ENCODE results near the gene IGSF3. TPM values are rescaled to one million over a fixed set of nuclear protein-coding genes. Genes with fewer than 3 reads are reported as not detected.
A peak's percentile ranks its signal among the peaks of the same experiment; 100 is the strongest.

IGSF3 gene
- polyA plus RNA-seq (2013, experiment 1 of 2) = 11.7 TPM
- polyA plus RNA-seq (2013, experiment 2 of 2) = 11.7 TPM

GRCh38 chr1:116667575-116668105, at the start of gene IGSF3:
Gene IGSF3 (minus strand): TSS chr1:116667733. CDS start chr1:116666326, 1,407 bp downstream.
- H3K27ac ChIP-seq (ENCODE audit: low read depth, low read length) = peak within 1 kb of the TSS; percentile 14
- no peak within 1 kb of the TSS for H3K23ac ChIP-seq (ENCODE audit: low read length)
- no peak within 1 kb of the TSS for H4K8ac ChIP-seq (ENCODE audit: low read depth, low read length)
- peak within 1 kb of the TSS; percentile 39 for H3K4ac ChIP-seq (ENCODE audit: low read depth, low read length)
- no CpG with 5 or more reads among the region's 58 CpGs for WGBS (ENCODE audit: extremely low coverage, insufficient coverage, low lambda C conversion rate)
- no peak within 1 kb of the TSS for H2BK5ac ChIP-seq (ENCODE audit: low read length)
- peak within 1 kb of the TSS; percentile 78 for H3K4me3 ChIP-seq (ENCODE audit: low read length)
- peak within 1 kb of the TSS; percentile 93 for H3K18ac ChIP-seq (ENCODE audit: low read length)
- peak; percentile 88 for DNase-seq
- no peak within 1 kb of the TSS for H2BK120ac ChIP-seq (ENCODE audit: low read depth, low read length)
- H3K4me2 ChIP-seq (ENCODE audit: low read length) = peak within 1 kb of the TSS; percentile 96
- peak within 1 kb of the TSS; percentile 10 for H2BK15ac ChIP-seq (replicated peaks; ENCODE audit: low read depth)
- H3K36me3 ChIP-seq (ENCODE audit: control insufficient read depth, insufficient read depth, low read length) = no peaks in the 10 kb centered on the region
- H3K9ac ChIP-seq (ENCODE audit: low read length) = peak within 1 kb of the TSS; percentile 72
- peaks cover 4% of the 10 kb centered on the region for H3K79me2 ChIP-seq (ENCODE audit: control insufficient read depth, insufficient read depth, low read length)
- H3K56ac ChIP-seq (ENCODE audit: low read length) = peak within 1 kb of the TSS; percentile 86
- no peak within 1 kb of the TSS for H2AK5ac ChIP-seq (ENCODE audit: low read length)
- H3K4me1 ChIP-seq (ENCODE audit: control insufficient read depth, low read depth, low read length) = peaks cover 5% of the 10 kb centered on the region
- peaks cover 18% of the 10 kb centered on the region for H3K79me1 ChIP-seq (ENCODE audit: low read length)
- no peak within 1 kb of the TSS for H4K5ac ChIP-seq (ENCODE audit: low read length)
- no peaks in the 10 kb centered on the region for H3K27me3 ChIP-seq (ENCODE audit: insufficient read depth, low read length, poor library complexity)

- Histone ChIP-seq H3K56ac (ENCODE audit: low read length) (no peak overlapping the region), H3K36me3 (ENCODE audit: control insufficient read depth, insufficient read depth, low read length) (no peaks in the 10 kb centered on the region), H3K4me1 (ENCODE audit: control insufficient read depth, low read depth, low read length) (peaks cover 6% of the 10 kb centered on the region), H2AK5ac (ENCODE audit: low read length) (no peak overlapping the region), H3K4me2 (ENCODE audit: low read length) (no peak overlapping the region), H3K4me3 (ENCODE audit: low read length) (no peak overlapping the region), H3K79me1 (ENCODE audit: low read length) (no peaks in the 10 kb centered on the region), H2BK120ac (ENCODE audit: low read depth, low read length) (no peak overlapping the region), H3K79me2 (ENCODE audit: control insufficient read depth, insufficient read depth, low read length) (no peaks in the 10 kb centered on the region), H3K23ac (ENCODE audit: low read length) (no peak overlapping the region), H3K9ac (ENCODE audit: low read length) (no peak overlapping the region), H4K5ac (ENCODE audit: low read length) (no peak overlapping the region), H2BK15ac (replicated peaks; ENCODE audit: low read depth) (no peak overlapping the region), H3K18ac (ENCODE audit: low read length) (no peak overlapping the region), H3K4ac (ENCODE audit: low read depth, low read length) (no peak overlapping the region), H2BK5ac (ENCODE audit: low read length) (no peak overlapping the region), H3K27ac (ENCODE audit: low read depth, low read length) (no peak overlapping the region), H4K8ac (ENCODE audit: low read depth, low read length) (no peak overlapping the region), H3K27me3 (ENCODE audit: insufficient read depth, low read length, poor library complexity) (no peaks in the 10 kb centered on the region)
- no CpG with 5 or more reads among the region's 3 CpGs for WGBS (ENCODE audit: extremely low coverage, insufficient coverage, low lambda C conversion rate)
- DNase-seq = no peak
These were observed 49.8 kb upstream of the IGSF3 start for GRCh38 chr1:116717318-116717717.

GRCh38 chr1:116716391-116716790, 48.9 kb upstream of the IGSF3 start:
- no peak overlapping the region for H3K9ac ChIP-seq (ENCODE audit: low read length)
- H3K4me2 ChIP-seq (ENCODE audit: low read length) = no peak overlapping the region
- no peak overlapping the region for H2BK15ac ChIP-seq (replicated peaks; ENCODE audit: low read depth)
- no peak overlapping the region for H2AK5ac ChIP-seq (ENCODE audit: low read length)
- DNase-seq = no peak
- H3K4me1 ChIP-seq (ENCODE audit: control insufficient read depth, low read depth, low read length) = peaks cover 11% of the 10 kb centered on the region
- H3K23ac ChIP-seq (ENCODE audit: low read length) = no peak overlapping the region
- no peaks in the 10 kb centered on the region for H3K27me3 ChIP-seq (ENCODE audit: insufficient read depth, low read length, poor library complexity)
- H3K4ac ChIP-seq (ENCODE audit: low read depth, low read length) = no peak overlapping the region
- no peak overlapping the region for H3K18ac ChIP-seq (ENCODE audit: low read length)
- no peak overlapping the region for H3K4me3 ChIP-seq (ENCODE audit: low read length)
- no peaks in the 10 kb centered on the region for H3K79me1 ChIP-seq (ENCODE audit: low read length)
- no peak overlapping the region for H2BK120ac ChIP-seq (ENCODE audit: low read depth, low read length)
- H3K27ac ChIP-seq (ENCODE audit: low read depth, low read length) = no peak overlapping the region
- H3K36me3 ChIP-seq (ENCODE audit: control insufficient read depth, insufficient read depth, low read length) = no peaks in the 10 kb centered on the region
- WGBS (ENCODE audit: extremely low coverage, insufficient coverage, low lambda C conversion rate) = no CpG with 5 or more reads among the region's 3 CpGs
- no peak overlapping the region for H4K5ac ChIP-seq (ENCODE audit: low read length)
- no peak overlapping the region for H2BK5ac ChIP-seq (ENCODE audit: low read length)
- no peak overlapping the region for H4K8ac ChIP-seq (ENCODE audit: low read depth, low read length)
- no peaks in the 10 kb centered on the region for H3K79me2 ChIP-seq (ENCODE audit: control insufficient read depth, insufficient read depth, low read length)
- no peak overlapping the region for H3K56ac ChIP-seq (ENCODE audit: low read length)

- peak overlapping the region; percentile 27 for H2AK5ac ChIP-seq (ENCODE audit: low read length)
- no CpG with 5 or more reads among the region's 3 CpGs for WGBS (ENCODE audit: extremely low coverage, insufficient coverage, low lambda C conversion rate)
- no peak overlapping the region for H3K18ac ChIP-seq (ENCODE audit: low read length)
These were observed 45.9 kb upstream of the IGSF3 start for GRCh38 chr1:116713474-116713873.

GRCh38 chr1:116712510-116712909, 45.0 kb upstream of the IGSF3 start:
- Histone ChIP-seq H3K27ac (ENCODE audit: low read depth, low read length) (peak overlapping the region; percentile 20), H4K8ac (ENCODE audit: low read depth, low read length) (no peak overlapping the region), H3K36me3 (ENCODE audit: control insufficient read depth, insufficient read depth, low read length) (no peaks in the 10 kb centered on the region), H3K27me3 (ENCODE audit: insufficient read depth, low read length, poor library complexity) (no peaks in the 10 kb centered on the region), H2BK15ac (replicated peaks; ENCODE audit: low read depth) (no peak overlapping the region), H3K9ac (ENCODE audit: low read length) (no peak overlapping the region), H3K4ac (ENCODE audit: low read depth, low read length) (no peak overlapping the region), H3K23ac (ENCODE audit: low read length) (no peak overlapping the region), H3K4me1 (ENCODE audit: control insufficient read depth, low read depth, low read length) (peaks cover 11% of the 10 kb centered on the region), H3K79me2 (ENCODE audit: control insufficient read depth, insufficient read depth, low read length) (no peaks in the 10 kb centered on the region), H4K5ac (ENCODE audit: low read length) (no peak overlapping the region), H3K4me2 (ENCODE audit: low read length) (no peak overlapping the region), H2BK5ac (ENCODE audit: low read length) (no peak overlapping the region), H3K79me1 (ENCODE audit: low read length) (no peaks in the 10 kb centered on the region), H3K56ac (ENCODE audit: low read length) (peak overlapping the region; percentile 11), H2BK120ac (ENCODE audit: low read depth, low read length) (no peak overlapping the region), H3K4me3 (ENCODE audit: low read length) (no peak overlapping the region), H3K18ac (ENCODE audit: low read length) (peak overlapping the region; percentile 57), H2AK5ac (ENCODE audit: low read length) (no peak overlapping the region)
- DNase-seq = peak; percentile 60
- WGBS (ENCODE audit: extremely low coverage, insufficient coverage, low lambda C conversion rate) = no CpG with 5 or more reads among the region's 6 CpGs

More at GRCh38 chr1:116713474-116713873, 45.9 kb upstream of the IGSF3 start:
- Histone ChIP-seq H3K27me3 (ENCODE audit: insufficient read depth, low read length, poor library complexity) (no peaks in the 10 kb centered on the region), H2BK120ac (ENCODE audit: low read depth, low read length) (no peak overlapping the region), H3K4ac (ENCODE audit: low read depth, low read length) (no peak overlapping the region), H3K79me2 (ENCODE audit: control insufficient read depth, insufficient read depth, low read length) (no peaks in the 10 kb centered on the region), H4K5ac (ENCODE audit: low read length) (no peak overlapping the region), H3K27ac (ENCODE audit: low read depth, low read length) (no peak overlapping the region), H3K4me3 (ENCODE audit: low read length) (no peak overlapping the region), H3K36me3 (ENCODE audit: control insufficient read depth, insufficient read depth, low read length) (no peaks in the 10 kb centered on the region), H3K23ac (ENCODE audit: low read length) (no peak overlapping the region), H4K8ac (ENCODE audit: low read depth, low read length) (no peak overlapping the region), H3K4me1 (ENCODE audit: control insufficient read depth, low read depth, low read length) (peaks cover 11% of the 10 kb centered on the region), H2BK15ac (replicated peaks; ENCODE audit: low read depth) (no peak overlapping the region), H3K4me2 (ENCODE audit: low read length) (no peak overlapping the region), H2BK5ac (ENCODE audit: low read length) (peak overlapping the region; percentile 35), H3K79me1 (ENCODE audit: low read length) (no peaks in the 10 kb centered on the region), H3K56ac (ENCODE audit: low read length) (peak overlapping the region; percentile 79), H3K9ac (ENCODE audit: low read length) (no peak overlapping the region)
- DNase-seq = no peak

All from mesendoderm (in vitro differentiated cells).